ENCODE data around the gene RALGAPA2. TPM values are rescaled to one million over a fixed set of nuclear protein-coding genes. Genes with fewer than 3 reads are reported as not detected.

Gene RALGAPA2
- total RNA-seq, 2 donors from 2014 or later, result 40.2 to 45.4 TPM

DNA sequence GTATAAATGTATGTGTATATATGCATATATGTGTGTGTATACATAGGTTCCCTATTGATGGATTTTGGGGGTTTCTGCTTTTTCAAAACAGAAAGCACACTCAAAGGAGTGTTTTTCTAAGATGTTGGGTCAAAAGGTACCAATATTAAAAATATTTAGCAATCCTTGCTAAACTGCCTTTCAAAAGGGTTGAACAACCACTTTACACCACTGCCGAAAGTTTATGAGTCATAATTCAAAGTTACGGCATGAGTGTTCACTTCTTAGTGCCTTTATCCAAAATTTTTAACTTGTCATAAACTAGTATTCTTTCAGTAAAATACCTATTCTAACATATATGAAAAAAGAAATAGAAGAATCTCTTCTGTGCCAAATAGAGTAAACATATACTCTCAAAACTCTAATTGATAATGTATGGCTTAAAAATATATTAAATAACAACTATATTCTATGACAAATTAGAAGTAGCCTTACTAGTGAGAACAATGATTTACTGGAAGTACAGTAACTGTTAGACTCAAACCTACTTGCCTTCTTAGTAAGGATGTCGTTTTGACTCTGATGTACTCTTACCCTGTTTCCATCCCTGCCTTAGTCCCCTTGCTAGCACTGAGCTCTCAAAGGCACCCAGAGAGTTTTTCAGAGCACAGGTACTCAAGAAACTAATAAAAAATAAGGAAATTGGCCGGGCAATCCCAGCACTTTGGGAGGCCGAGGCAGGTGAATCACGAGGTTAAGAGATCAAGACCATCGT, 208.5 kb downstream of the RALGAPA2 start:
- ATAC-seq (no peak), DNase-seq (no peak)
- Histone ChIP-seq H3K36me3 (replicated peaks in 1 of 2; ENCODE audit: insufficient read depth in 1 of 2, low read depth in 2 of 2) (peaks cover 0 to 16% of the 10 kb centered on the region in 2 donors), H3K4me3 (no peak overlapping the region), H3K9me3 (no peaks in the 10 kb centered on the region), H3K4me1 (no peaks in the 10 kb centered on the region), H3K27me3 (no peaks in the 10 kb centered on the region), H3K27ac (no peak overlapping the region)
- intact Hi-C loops (cut with DNase I), result no loop called here
- WGBS, 2 donors, result 91 to 92% methylated on average over 7 of the region's 7 CpGs
- no peak for TF ChIP-seq POLR2A (IDR thresholded peaks at IDR 0.05)
- TF ChIP-seq, protein P1, sequence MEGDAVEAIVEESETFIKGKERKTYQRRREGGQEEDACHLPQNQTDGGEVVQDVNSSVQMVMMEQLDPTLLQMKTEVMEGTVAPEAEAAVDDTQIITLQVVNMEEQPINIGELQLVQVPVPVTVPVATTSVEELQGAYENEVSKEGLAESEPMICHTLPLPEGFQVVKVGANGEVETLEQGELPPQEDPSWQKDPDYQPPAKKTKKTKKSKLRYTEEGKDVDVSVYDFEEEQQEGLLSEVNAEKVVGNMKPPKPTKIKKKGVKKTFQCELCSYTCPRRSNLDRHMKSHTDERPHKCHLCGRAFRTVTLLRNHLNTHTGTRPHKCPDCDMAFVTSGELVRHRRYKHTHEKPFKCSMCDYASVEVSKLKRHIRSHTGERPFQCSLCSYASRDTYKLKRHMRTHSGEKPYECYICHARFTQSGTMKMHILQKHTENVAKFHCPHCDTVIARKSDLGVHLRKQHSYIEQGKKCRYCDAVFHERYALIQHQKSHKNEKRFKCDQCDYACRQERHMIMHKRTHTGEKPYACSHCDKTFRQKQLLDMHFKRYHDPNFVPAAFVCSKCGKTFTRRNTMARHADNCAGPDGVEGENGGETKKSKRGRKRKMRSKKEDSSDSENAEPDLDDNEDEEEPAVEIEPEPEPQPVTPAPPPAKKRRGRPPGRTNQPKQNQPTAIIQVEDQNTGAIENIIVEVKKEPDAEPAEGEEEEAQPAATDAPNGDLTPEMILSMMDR (IDR thresholded peaks at IDR 0.05), result no peak

DNA sequence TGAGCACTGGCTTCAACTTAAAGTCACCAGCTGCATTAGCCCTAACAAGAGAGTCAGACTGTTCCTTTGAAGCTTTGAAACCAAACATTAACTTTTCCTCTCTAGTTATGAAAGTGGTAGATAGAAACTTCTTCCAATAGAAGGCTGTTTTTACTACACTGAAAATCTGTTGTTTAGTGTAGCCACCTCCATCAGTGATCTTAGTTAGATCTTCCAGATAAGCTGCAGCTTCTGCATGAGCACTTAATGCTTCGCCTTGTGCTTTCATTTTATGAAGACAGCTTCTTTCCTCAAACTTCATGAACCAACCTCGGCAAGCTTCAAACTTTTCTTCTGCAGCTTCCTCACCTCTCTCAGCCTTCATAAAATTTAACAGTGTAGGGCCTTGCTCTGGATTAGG, 211.3 kb downstream of the RALGAPA2 start:
- H3K4me3 ChIP-seq, result no peak overlapping the region
- H3K36me3 ChIP-seq (replicated peaks in 1 of 2; ENCODE audit: insufficient read depth in 1 of 2, low read depth in 2 of 2), result peaks cover 0 to 16% of the 10 kb centered on the region in 2 donors
- DNase-seq (no peak), ATAC-seq (no peak)
- 82 to 90% methylated on average over 2 of the region's 2 CpGs for WGBS, 2 donors
- H3K27me3 ChIP-seq, result no peaks in the 10 kb centered on the region
- no peaks in the 10 kb centered on the region for H3K4me1 ChIP-seq
- TF ChIP-seq POLR2A (IDR thresholded peaks at IDR 0.05), result no peak
- TF ChIP-seq, protein P1 (IDR thresholded peaks at IDR 0.05), result no peak
- H3K9me3 ChIP-seq, result no peaks in the 10 kb centered on the region
- intact Hi-C loops (cut with DNase I), result no loop called here
- no peak overlapping the region for H3K27ac ChIP-seq

DNA sequence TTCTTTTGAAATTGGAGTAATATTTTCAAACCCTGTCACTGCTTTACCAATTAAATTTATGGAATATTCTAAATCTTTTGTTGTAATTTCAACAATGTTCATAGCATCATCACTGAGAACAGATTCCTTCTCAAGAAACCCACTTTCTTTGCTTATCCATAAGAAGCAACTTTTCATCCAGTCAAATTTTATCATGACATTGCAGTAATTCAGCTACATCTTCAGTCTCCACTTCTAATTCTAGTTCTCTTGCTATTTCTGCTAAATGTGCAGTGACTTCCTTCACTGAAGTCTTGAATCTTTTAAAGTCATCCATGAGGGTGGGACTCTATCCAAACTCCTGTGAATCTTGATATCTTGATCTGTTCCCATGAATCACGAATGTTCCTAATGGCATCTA, 212.1 kb downstream of the RALGAPA2 start:
- WGBS, 2 donors, result 76 to 84% methylated on average over 1 of the region's 1 CpG
- Histone ChIP-seq H3K4me1 (no peaks in the 10 kb centered on the region), H3K4me3 (no peak overlapping the region), H3K9me3 (no peaks in the 10 kb centered on the region), H3K36me3 (replicated peaks in 1 of 2; ENCODE audit: insufficient read depth in 1 of 2, low read depth in 2 of 2) (peaks cover 0 to 16% of the 10 kb centered on the region in 2 donors), H3K27me3 (no peaks in the 10 kb centered on the region), H3K27ac (no peak overlapping the region)
- no peak for DNase-seq
- ATAC-seq, result no peak
- TF ChIP-seq POLR2A (IDR thresholded peaks at IDR 0.05), result no peak
- TF ChIP-seq, protein P1 (IDR thresholded peaks at IDR 0.05), result no peak
- intact Hi-C loops (cut with DNase I), result no loop called here

DNA sequence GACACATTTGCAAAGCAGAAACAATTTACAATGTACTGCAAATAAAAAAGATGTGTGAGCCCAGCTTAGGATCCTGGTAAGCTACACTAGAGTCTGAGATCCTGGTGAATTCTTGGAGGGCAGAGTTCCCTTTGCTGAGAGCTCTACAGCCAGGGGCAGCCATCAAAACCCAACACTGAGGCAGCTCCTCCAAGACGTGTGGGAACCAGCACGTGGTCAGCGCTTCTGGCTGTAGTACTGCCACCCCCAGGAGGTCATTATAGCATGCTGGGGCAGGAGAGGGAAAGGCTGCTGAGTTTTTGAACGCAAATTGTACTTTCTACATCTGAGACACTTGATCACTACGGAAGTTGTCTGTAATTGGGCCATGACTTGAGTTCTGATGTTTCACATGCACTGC, 213.0 kb downstream of the RALGAPA2 start:
- ATAC-seq, result no peak
- 88 to 90% methylated on average over 5 of the region's 5 CpGs for WGBS, 2 donors
- Histone ChIP-seq H3K4me1 (no peaks in the 10 kb centered on the region), H3K27me3 (no peaks in the 10 kb centered on the region), H3K27ac (no peak overlapping the region), H3K36me3 (replicated peaks in 1 of 2; ENCODE audit: insufficient read depth in 1 of 2, low read depth in 2 of 2) (peaks cover 0 to 16% of the 10 kb centered on the region in 2 donors), H3K4me3 (no peak overlapping the region), H3K9me3 (no peaks in the 10 kb centered on the region)
- TF ChIP-seq, protein P1 (IDR thresholded peaks at IDR 0.05), result no peak
- TF ChIP-seq POLR2A (IDR thresholded peaks at IDR 0.05), result no peak
- DNase-seq, result no peak
- intact Hi-C loops (cut with DNase I), result no loop called here

All from body of pancreas (tissue), 4 donors.